Gastroesophageal sphincter (tissue), 4 donors: Measurements from ENCODE around the gene EML1. TPM values are rescaled to one million over a fixed set of nuclear protein-coding genes. Genes with fewer than 3 reads are reported as not detected.

Source experiments
- ATAC-seq: fragments of 150-250 bp; one replicate; pipeline ENCODE4 v1.9.1; 2016; ENCODE audit warnings: mild to moderate bottlenecking, moderate library complexity
- H3K27ac ChIP-seq, 4 donors: fragments of 200-600 bp; sonication (generic) in 3 of 4; 1 replicate in 3 of 4; 2 replicates in 1 of 4; pipeline ENCODE4 v1.5.1; 2016 to 2019
- H3K27me3 ChIP-seq: fragments of 200-600 bp; sonication (generic); one replicate; pipeline ENCODE4 v1.5.1; 2019
- H3K36me3 ChIP-seq, 2 donors: fragments of 200-600 bp; sonication (generic); one replicate each; pipeline ENCODE4 v1.5.1; 2019; ENCODE audit warnings: control low read depth in 1 of 2
- H3K4me1 ChIP-seq, 3 donors: fragments of 200-600 bp; sonication (generic); 1 replicate in 2 of 3; 2 replicates in 1 of 3; pipeline ENCODE4 v1.5.1; 2016 to 2019; ENCODE audit warnings: control low read depth in 2 of 3
- H3K4me3 ChIP-seq, 2 donors: fragments of 200-600 bp; sonication (generic); one replicate each; pipeline ENCODE4 v1.5.1; 2019; ENCODE audit warnings: mild to moderate bottlenecking in 1 of 2, moderate library complexity in 1 of 2
- H3K9me3 ChIP-seq, 3 donors: fragments of 200-600 bp; sonication (generic); one replicate each; pipeline ENCODE4 v1.5.1; 2017 to 2019; ENCODE audit warnings: control low read depth in 2 of 3
- EP300 ChIP-seq: sonication (generic); formaldehyde crosslinking; IDR thresholded peaks from one replicate; pipeline ENCODE4 v1.6.1; 2017; ENCODE audit warnings: antibody characterized with exemption, mild to moderate bottlenecking
- POLR2A ChIP-seq, 2 donors: fragments of 450-650 bp; IDR thresholded peaks; one replicate each; pipeline ENCODE4 v1.6.1; 2017; ENCODE audit warnings: antibody characterized with exemption in 2 of 2, mild to moderate bottlenecking in 2 of 2, moderate library complexity in 1 of 2
- POLR2AphosphoS5 ChIP-seq: sonication (generic); formaldehyde crosslinking; IDR thresholded peaks from one replicate; pipeline ENCODE4 v1.6.1; 2017; ENCODE audit warnings: antibody characterized with exemption
- WGBS, 2 donors: methylation state at CpG; one replicate each; pipeline ENCODE4 v1.1.5; 2018; ENCODE audit warnings: low coverage in 1 of 2; 5-methylcytosine and 5-hydroxymethylcytosine counted together
- total RNA-seq, 4 donors: library from RNA; depleted of rRNA; stranded (reverse); fragments of >200 nt; gene quantifications; one replicate each; pipeline ENCODE4 v1.1.0, GENCODE V29; 2016
- TF ChIP-seq, protein P1 (sequence below), 4 experiments: fragments of 200-600 bp in 2 of 4; fragments of 450-650 bp in 2 of 4; sonication (generic) in 1 of 4; IDR thresholded peaks; one replicate each; pipeline ENCODE4 v1.5.1; 2017 to 2019; ENCODE audit warnings: antibody characterized with exemption in 4 of 4, mild to moderate bottlenecking in 2 of 4, moderate library complexity in 2 of 4

The EML1 gene
- total RNA-seq, 4 donors from 2014 or later, result 121 to 206 (median 136) TPM

DNA sequence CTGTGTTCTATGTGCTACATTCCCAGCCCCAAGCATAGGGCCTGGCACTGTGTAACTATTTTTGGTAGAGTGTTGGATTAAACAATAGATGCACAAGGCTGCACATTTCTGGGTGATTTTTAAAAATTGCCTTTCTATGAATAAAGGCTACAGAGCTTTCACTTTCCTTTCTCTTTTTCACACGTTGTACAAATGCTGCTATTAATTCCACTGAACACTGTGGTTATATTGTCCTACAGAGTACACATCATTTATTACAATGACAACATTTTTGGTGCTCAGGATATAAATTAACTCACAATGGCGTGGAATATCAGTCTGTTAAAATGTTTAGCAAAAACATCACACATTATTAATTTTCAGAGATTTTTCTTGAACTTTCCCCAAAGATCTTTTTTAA lies 3.6 kb upstream of the EML1 start:
- H3K9me3 ChIP-seq, result no peaks in the 10 kb centered on the region
- H3K4me3 ChIP-seq, result no peak overlapping the region
- WGBS, 2 donors, result 6 to 22% methylated on average over 2 of the region's 2 CpGs
- no peaks in the 10 kb centered on the region for H3K27me3 ChIP-seq
- peak overlapping the region in 3 of 4 donors; percentile 44 to 97 (median 96) for H3K27ac ChIP-seq
- H3K4me1 ChIP-seq, result peaks cover 5 to 88% (median 13%) of the 10 kb centered on the region in 3 donors
- no peak for ATAC-seq
- no peaks in the 10 kb centered on the region for H3K36me3 ChIP-seq
- TF ChIP-seq, protein P1, sequence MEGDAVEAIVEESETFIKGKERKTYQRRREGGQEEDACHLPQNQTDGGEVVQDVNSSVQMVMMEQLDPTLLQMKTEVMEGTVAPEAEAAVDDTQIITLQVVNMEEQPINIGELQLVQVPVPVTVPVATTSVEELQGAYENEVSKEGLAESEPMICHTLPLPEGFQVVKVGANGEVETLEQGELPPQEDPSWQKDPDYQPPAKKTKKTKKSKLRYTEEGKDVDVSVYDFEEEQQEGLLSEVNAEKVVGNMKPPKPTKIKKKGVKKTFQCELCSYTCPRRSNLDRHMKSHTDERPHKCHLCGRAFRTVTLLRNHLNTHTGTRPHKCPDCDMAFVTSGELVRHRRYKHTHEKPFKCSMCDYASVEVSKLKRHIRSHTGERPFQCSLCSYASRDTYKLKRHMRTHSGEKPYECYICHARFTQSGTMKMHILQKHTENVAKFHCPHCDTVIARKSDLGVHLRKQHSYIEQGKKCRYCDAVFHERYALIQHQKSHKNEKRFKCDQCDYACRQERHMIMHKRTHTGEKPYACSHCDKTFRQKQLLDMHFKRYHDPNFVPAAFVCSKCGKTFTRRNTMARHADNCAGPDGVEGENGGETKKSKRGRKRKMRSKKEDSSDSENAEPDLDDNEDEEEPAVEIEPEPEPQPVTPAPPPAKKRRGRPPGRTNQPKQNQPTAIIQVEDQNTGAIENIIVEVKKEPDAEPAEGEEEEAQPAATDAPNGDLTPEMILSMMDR (IDR thresholded peaks at IDR 0.05), result no peak
- TF ChIP-seq EP300 (no peak), POLR2AphosphoS5 (no peak), POLR2A (IDR thresholded peaks at IDR 0.05) (no peak)

DNA sequence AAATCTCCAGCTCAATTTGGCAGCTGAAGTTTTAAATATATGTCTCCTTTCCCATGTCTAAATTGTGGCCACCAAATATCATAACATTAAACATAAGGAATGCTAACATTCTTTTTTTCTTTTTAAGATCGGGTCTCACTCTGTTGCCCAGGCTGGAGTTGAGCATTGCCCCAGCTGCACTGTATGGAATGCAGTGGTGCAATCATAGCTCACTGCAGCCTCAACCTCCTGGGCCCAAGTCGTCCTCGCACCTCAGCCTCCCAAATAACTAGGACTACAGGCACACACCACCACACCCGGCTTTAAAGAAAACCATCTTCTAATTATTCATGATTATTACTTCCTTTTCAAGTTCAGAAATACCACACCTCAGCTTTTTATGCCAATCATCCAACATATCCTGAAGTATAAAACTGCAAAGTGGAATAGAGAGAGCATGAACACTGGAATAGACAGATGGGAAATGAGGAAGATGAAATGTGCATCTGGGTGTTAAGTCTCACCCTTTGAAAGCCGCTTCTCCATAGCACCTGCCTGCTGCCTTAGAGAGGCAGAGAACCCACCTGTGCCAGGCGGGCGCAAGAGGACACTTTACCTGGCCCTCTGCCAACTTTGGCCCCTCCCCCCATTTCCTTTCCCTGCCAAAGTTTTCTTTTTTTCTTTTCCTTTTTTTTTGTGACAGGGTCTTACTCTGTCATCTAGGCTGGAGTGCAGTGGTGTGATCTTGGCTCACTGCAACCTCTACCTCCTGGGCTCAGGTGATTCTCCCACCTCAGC lies 2.8 kb upstream of the EML1 start:
- Histone ChIP-seq H3K27ac (peak overlapping the region in 3 of 4 donors; percentile 4 to 97 (median 96)), H3K4me1 (peaks cover 5 to 89% (median 15%) of the 10 kb centered on the region in 3 donors), H3K4me3 (no peak overlapping the region), H3K36me3 (no peaks in the 10 kb centered on the region), H3K27me3 (no peaks in the 10 kb centered on the region), H3K9me3 (no peaks in the 10 kb centered on the region)
- WGBS, 2 donors, result 80 to 91% methylated on average over 7 of the region's 7 CpGs
- TF ChIP-seq EP300, result no peak
- TF ChIP-seq POLR2AphosphoS5, result no peak
- TF ChIP-seq, protein P1 (IDR thresholded peaks at IDR 0.05), result no peak
- no peak for TF ChIP-seq POLR2A (IDR thresholded peaks at IDR 0.05)
- no peak for ATAC-seq

DNA sequence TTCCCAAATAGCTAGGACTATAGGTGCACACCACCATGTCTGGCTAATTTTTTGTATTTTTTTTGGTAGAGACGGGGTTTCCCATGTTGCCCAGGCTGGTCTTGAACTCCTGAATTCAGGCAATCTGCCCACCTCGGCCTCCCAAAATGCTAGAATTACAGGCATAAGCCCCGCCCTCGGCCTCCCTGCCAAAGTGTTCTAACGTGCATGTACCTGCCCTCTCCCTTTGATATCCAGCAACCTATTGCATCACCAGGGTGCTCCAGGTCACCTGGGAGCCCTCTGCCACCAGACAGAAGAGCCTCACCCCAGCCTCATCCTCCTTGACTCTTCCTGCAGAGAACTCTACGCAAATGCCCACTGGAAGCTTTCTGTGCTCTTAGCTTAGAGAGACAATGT lies 2.2 kb upstream of the EML1 start:
- H3K36me3 ChIP-seq, result no peaks in the 10 kb centered on the region
- no peak overlapping the region for H3K4me3 ChIP-seq
- H3K27me3 ChIP-seq, result no peaks in the 10 kb centered on the region
- H3K9me3 ChIP-seq, result no peaks in the 10 kb centered on the region
- TF ChIP-seq EP300, result no peak
- TF ChIP-seq, protein P1 (IDR thresholded peaks at IDR 0.05), result no peak
- no peak for TF ChIP-seq POLR2A (IDR thresholded peaks at IDR 0.05)
- peaks cover 5 to 89% (median 15%) of the 10 kb centered on the region in 3 donors for H3K4me1 ChIP-seq
- ATAC-seq, result no peak
- 69 to 73% methylated on average over 3 to 5 of the region's 6 CpGs for WGBS, 2 donors
- H3K27ac ChIP-seq, result peak overlapping the region in 3 of 4 donors; percentile 96 to 97 (median 97)

DNA sequence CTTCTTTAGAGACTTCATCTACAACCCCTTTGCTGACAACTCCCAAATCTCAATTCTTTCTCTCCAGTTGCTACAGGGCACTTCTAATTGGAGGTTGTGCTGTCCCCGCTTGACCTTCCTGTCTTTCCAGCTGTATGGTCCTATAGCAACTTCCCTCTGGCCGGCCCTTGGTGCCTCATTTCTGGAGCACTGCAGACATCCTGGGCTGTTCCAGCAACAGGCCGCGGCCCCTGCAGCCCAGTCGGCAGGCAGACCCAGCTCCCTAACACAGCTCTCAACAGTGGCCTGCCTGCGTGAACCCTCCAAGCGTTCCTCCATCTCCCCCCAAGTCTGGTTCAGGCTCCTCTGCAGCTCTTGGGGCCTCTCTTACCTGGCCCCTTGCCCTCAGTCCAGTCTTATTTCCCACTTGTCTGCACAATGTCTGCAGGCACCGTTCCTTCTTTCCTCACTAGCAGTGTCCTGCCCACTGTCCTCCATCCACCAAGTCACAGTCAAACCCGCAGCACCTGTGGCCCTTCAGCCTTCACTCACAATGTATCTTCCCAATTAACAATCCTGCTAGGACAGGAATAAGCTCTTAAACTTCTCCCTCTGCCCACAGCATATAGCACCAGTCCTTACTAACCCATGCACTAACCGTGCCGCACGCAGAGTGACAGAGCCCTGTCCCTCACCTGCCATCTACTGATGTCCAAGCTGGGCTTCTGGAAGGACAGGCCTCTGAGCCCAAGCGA lies 1.6 kb upstream of the EML1 start:
- Histone ChIP-seq H3K27ac (peak overlapping the region; percentile 87 to 97 (median 96)), H3K4me1 (peaks cover 5 to 90% (median 15%) of the 10 kb centered on the region in 3 donors)
- ATAC-seq, result no peak

More for the DNA sequence above, 1.6 kb upstream of the EML1 start:
- WGBS, 2 donors, result 44 to 63% methylated on average over 11 to 13 of the region's 13 CpGs
- TF ChIP-seq POLR2A (IDR thresholded peaks at IDR 0.05), result no peak
- TF ChIP-seq, protein P1 (IDR thresholded peaks at IDR 0.05), result no peak
- TF ChIP-seq POLR2AphosphoS5, result no peak
- no peak for TF ChIP-seq EP300
- Histone ChIP-seq H3K4me3 (peak overlapping the region in 1 of 2 donors; percentile 71), H3K36me3 (no peaks in the 10 kb centered on the region), H3K27me3 (no peaks in the 10 kb centered on the region), H3K9me3 (no peaks in the 10 kb centered on the region)
